Ammon's horn (tissue), 1 donor: ENCODE data around the gene SLC25A28.
"Not testable (repeated sequence)": the region's sequence is repeated elsewhere in the genome, so short reads cannot be mapped to it uniquely, and the experiment has no call there.

Experiments
- DNase-seq: peaks from one replicate; pipeline ENCODE4 v3.0.0-alpha.2; 2016; ENCODE audit warnings: low spot score

Gene SLC25A28

DNA sequence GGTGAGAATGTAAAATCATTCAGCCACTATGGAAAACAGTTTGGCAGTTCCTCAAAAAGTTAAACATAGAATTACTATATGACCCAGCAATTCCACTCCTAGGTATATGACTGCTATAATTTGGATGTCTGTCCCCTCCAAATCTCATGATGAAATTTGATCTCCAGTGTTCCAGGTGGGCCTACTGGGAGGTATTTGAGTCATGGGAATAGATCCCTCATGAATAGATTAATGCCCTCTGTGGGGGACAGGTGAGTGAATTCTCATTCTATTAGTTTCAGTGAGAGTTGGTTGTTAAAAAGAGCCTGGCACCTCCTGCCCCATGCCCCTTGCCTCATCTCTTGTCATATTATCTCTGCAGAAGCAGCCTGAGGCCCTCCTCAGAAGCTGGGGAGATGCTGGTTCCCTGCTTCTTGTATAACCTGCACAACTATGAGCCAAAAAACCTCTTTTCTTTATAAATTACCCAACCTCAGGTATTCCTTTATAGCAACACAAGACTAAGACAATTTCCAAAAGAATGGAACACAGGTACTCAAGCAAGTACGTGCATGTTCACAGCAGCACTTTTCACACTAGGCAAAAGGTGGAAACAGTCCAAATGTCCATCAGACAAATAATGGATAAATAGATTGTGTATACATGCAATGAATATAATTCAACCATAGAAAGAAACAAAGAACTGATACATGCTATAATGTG lies 8.8 kb upstream of the SLC25A28 start:
- no peak for DNase-seq

DNA sequence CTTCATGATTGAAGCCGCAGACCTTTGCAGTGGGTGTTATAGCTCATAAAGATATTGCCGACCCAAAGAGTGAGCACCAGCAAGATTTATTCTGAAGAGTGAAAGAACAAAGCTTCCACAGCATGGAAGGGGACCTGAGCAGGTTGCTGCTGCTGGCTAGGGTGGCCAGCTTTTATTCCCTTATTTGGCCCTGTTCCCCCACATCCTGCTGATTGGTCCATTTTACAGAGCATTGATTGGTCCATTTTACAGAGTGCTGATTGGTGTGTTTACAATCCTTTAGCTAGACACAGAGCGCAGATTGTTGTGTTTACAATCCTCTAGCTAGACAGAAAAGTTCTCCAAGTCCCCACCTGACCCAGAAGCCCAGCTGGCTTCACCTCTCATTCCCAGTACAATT lies 4.9 kb upstream of the SLC25A28 start:
- DNase-seq, result not testable (repeated sequence)

DNA sequence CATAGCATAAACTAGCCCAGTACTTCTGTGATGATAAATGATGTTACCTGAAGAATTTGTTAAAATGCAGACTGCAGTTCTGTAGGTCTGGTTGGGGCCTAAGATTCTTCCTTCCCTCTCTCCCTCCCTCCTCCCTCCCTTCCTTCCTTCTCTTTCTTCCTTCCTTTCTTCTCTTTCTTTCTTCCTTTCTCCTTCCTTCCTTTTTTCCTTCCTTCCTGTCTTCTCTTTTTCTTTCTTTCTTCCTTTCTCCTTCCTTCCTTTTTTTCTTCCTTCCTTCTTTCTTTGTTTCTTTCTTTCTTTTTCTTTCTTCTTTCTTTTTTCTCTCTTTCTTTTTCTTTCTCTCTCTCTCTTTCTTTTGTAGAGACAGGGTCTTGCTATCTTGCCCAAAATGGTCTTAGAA lies 3.7 kb upstream of the SLC25A28 start:
- DNase-seq, result no peak

GRCh38 chr10:99621454-99622251 lies 1.4 kb upstream of the SLC25A28 start:
- DNase-seq, result no peak

DNA sequence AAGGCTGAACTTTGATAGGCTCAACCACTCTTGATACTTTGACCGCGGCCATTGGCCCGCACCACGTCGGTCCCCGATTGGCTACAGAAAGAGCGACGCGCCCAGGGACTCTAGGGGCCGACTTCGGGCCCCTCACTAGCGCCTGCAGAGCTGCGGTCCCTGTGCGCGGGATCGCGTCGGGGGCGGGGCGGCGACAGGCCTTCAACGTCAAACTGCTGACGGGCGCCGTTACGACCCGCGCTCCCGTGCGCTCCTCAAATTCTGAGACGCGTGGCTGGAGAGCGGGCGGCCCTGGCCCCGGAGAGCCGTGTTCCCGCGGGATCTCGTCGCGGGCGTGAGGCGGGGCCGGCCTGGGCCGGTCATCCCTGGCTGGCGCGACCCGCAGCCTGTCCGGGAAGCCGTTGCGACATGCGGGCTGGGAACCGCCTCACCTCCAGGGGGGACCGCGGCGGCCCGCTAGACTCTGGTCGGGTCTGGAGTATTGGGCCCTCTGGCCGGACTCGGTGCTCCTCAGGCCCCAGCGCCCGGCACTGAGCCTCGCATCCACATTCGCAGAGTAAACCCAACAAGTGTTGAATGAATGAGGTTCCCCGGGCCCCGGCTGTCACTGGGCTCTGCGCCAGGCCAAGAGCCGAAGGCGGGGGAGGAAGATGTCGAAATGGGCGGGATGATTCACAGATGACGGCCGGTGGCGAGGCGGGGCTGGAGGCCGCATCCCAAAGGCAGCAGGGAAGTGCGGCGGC lies 643 bp upstream of the SLC25A28 start:
- peak; percentile 93 for DNase-seq

GRCh38 chr10:99619090-99619800 lies 994 bp downstream of the SLC25A28 start:
- no peak for DNase-seq

DNA sequence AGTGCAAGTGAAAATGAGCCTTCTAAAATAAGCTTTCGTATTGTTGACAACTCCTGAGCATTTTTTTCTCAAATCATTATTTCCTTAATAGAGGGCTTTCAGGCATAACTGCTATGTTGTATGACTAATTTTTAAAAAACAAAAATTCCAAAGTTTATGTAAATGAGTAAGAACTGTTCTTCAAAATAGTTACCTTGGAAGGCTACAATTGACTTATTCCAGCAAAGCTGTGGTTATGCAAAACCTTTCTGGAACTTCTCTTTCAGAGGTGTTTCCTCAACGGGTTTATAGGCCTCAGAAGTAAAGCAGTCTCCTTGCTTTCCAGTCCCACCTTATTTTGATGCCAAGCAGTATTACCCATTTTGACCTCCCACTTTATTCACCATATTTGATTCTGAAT lies 2.5 kb downstream of the SLC25A28 start:
- DNase-seq, result no peak

- DNase-seq, result no peak
These were observed 4.8 kb downstream of the SLC25A28 start for GRCh38 chr10:99615426-99615825.

GRCh38 chr10:99612167-99612831 lies 7.9 kb downstream of the SLC25A28 start:
- DNase-seq, result peak; percentile 67

DNA sequence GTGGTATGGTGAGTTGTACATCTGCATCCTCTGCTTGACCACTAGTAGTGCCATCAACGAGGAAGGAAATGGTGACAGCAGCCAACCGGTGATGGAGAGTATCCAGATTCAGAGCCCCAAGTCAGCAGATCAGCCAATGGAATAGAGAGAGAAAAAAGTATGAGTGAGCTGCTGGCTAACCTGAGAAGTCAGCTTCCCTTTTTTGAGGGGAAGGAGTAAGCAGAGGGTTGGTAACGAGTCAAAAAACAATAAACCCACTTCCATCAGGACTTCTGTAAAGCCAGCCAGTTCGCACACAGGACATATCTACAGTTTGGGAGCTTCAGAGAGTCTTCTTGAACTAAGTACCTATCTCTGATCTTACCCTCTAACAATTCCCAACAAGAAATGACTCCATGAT lies 8.9 kb downstream of the SLC25A28 start:
- DNase-seq, result no peak

DNA sequence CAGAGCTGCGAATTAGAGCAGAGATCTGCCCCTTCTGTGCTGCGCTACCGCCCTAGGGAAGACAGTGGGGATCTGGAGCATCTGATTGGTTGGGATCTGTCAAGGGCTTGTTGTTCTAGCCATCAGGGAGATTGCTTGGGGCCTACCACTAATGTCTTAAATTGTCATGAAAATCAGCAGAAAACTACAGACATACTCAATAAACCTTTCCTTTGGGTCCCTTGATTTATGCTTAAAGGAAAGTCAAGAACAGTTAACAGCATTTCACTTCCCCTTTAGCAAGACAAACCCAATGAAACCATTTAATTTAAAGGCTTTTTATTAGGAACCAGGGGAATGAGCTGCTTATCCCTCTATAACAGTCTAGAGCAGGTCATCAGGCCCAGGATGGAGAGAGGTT lies 10.0 kb downstream of the SLC25A28 start:
- no peak for DNase-seq

- DNase-seq, result no peak
These were observed 11.1 kb downstream of the SLC25A28 start for GRCh38 chr10:99609186-99609585.

- no peak for DNase-seq
These were observed 14.9 kb downstream of the SLC25A28 start for GRCh38 chr10:99605351-99605750.

- no peak for DNase-seq
These were observed 15.4 kb downstream of the SLC25A28 start for GRCh38 chr10:99604862-99605261.

DNA sequence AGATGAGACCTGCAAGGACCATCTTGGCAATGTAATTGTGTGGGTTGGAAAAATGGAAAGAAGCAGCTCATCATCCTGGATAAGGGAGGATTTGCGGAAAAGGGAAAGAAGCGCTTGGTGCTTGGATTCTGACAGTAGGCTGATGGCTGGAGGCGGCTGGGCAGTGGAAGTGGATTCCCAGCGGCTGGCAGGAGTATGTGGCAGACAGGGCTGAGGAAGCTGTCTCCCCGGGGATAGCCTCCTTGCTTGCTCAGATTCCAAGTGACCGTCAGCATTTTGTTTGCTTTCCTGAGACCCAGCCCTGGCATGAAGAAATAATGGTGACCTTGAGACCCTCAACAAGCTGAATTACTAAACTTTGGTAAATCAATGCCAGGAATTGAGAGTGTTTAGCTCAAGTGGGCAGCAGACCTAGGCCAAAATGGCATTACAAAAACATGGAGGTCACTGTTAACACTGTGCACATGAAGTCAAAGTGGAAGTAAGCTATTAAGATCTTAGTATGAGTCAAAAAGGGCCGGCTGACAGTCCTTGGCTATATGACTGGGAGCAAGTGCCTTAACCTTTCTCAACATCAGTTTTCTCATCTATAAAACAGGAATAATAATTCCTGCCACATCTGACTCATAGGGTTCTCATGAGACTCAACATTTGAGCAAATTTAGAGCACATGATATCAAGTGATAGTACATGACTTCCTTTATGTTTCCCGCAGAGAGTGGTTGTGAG lies 21.3 kb downstream of the SLC25A28 start:
- DNase-seq, result no peak

DNA sequence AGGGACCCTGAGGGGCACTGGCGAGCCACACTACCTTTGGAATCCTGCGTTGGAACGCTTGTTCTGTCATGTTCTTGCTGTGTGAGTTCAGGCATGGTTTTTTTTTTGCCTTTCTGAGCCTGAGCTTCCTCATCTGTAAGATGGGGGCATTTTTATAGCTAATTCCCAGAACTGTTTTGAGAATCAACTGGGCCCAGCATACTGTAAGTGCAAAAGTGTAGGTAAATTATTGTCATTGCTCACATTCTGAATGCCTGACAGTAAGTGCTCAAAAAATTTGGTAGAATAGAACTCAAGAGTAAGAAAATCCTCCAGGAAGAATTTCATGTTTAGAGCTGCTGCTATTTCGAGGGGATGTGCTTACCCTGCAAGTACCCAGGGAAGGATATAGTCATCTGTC lies 22.2 kb downstream of the SLC25A28 start:
- no peak for DNase-seq

DNA sequence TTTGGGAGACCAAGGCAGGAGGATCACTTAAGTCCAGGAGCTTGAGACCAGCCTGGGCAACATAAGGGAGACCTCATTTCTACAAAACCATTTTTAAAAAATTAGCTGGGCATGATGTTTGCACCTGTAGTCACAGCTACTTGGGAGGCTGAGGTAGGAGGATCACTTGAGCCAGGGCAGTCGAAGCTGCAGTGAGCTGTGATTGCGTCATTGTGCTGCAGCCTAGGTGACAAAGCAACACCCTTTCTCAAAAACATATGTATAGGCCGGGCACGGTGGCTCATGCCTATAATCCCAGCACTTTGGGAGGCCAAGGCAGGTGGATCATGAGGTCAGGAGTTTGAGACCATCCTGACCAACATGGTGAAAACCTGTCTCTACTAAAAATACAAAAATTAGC lies 23.5 kb downstream of the SLC25A28 start:
- DNase-seq, result not testable (repeated sequence)

GRCh38 chr10:99595770-99596465 lies 24.3 kb downstream of the SLC25A28 start:
- no peak for DNase-seq

- no peak for DNase-seq
These were observed 25.0 kb downstream of the SLC25A28 start for GRCh38 chr10:99595236-99595635.

GRCh38 chr10:99593312-99593711 lies 26.9 kb downstream of the SLC25A28 start:
- DNase-seq, result no peak
